ENCODE measurements around the gene TMEM101.
"Not testable (repeated sequence)": the region's sequence is repeated elsewhere in the genome, so short reads cannot be mapped to it uniquely, and the experiment has no call there.

TMEM101 gene

GRCh38 chr17:43999024-43999423, 15.7 kb downstream of the TMEM101 start:
- DNase-seq, result no peak

- DNase-seq, result no peak
Observed at GRCh38 chr17:43998552-43998951, 16.2 kb downstream of the TMEM101 start.

GRCh38 chr17:43997180-43997579, 17.6 kb downstream of the TMEM101 start:
- DNase-seq, result not testable (repeated sequence)

- no peak for DNase-seq
Observed at GRCh38 chr17:43995150-43995471, 19.7 kb downstream of the TMEM101 start.

- DNase-seq, result peak; percentile 32
Observed at GRCh38 chr17:43994272-43995149, 20.3 kb downstream of the TMEM101 start.

GRCh38 chr17:43992641-43993040, 22.1 kb downstream of the TMEM101 start:
- no peak for DNase-seq

- no peak for DNase-seq
Observed at GRCh38 chr17:43988301-43988700, 26.5 kb downstream of the TMEM101 start.

- DNase-seq, result no peak
Observed at GRCh38 chr17:43987131-43988021, 27.4 kb downstream of the TMEM101 start.

- no peak for DNase-seq
Observed at GRCh38 chr17:43986225-43986981, 28.4 kb downstream of the TMEM101 start.

- DNase-seq, result no peak
Observed at GRCh38 chr17:43984521-43984920, 30.2 kb downstream of the TMEM101 start.

GRCh38 chr17:43983515-43984411, 31.0 kb downstream of the TMEM101 start:
- no peak for DNase-seq

- no peak for DNase-seq
Observed at GRCh38 chr17:43983196-43983514, 31.6 kb downstream of the TMEM101 start.

- DNase-seq, result no peak
Observed at GRCh38 chr17:43982171-43982570, 32.6 kb downstream of the TMEM101 start.

- no peak for DNase-seq
Observed at GRCh38 chr17:43979671-43980070, 35.1 kb downstream of the TMEM101 start.

GRCh38 chr17:43979011-43979410, 35.8 kb downstream of the TMEM101 start:
- DNase-seq, result no peak

GRCh38 chr17:43978078-43978477, 36.7 kb downstream of the TMEM101 start:
- no peak for DNase-seq

- DNase-seq, result no peak
Observed at GRCh38 chr17:43976963-43977837, 37.6 kb downstream of the TMEM101 start.

- no peak for DNase-seq
Observed at GRCh38 chr17:43975898-43976297, 38.9 kb downstream of the TMEM101 start.

GRCh38 chr17:43974382-43975266, 40.1 kb downstream of the TMEM101 start:
- DNase-seq, result no peak
